IMR-90 (cell line): ENCODE results near the gene HCFC1R1.
A peak's percentile ranks its signal among the peaks of the same experiment; 100 is the strongest.

Source experiments
- BHLHE40 ChIP-seq: fragments of 150-350 bp; IDR thresholded peaks from 2 replicates; pipeline ENCODE4 v1.6.1; 2016; ENCODE audit warnings: mild to moderate bottlenecking, low read depth, low read length
- CEBPB ChIP-seq: IDR thresholded peaks from 2 replicates; pipeline ENCODE4 v1.6.1; 2012; ENCODE audit warnings: low read depth, low read length, improper control_type of control experiment
- CHD1 ChIP-seq: IDR thresholded peaks from 2 replicates; pipeline ENCODE4 v1.6.1; 2012; ENCODE audit warnings: low read depth, low read length, improper control_type of control experiment
- CTCF ChIP-seq: conservative IDR thresholded peaks from 2 replicates; pipeline ENCODE4 v1.5.1; 2012; ENCODE audit warnings: mild to moderate bottlenecking, low read depth, low read length, improper control_type of control experiment
- FOS ChIP-seq: fragments of 150-350 bp; IDR thresholded peaks from 2 replicates; pipeline ENCODE4 v1.6.1; 2016; ENCODE audit warnings: low read depth, low read length
- MAZ ChIP-seq: IDR thresholded peaks from 2 replicates; pipeline ENCODE4 v1.6.1; 2012; ENCODE audit warnings: low read depth, mild to moderate bottlenecking, low read length, improper control_type of control experiment, moderate library complexity, borderline replicate concordance
- MXI1 ChIP-seq: IDR thresholded peaks from 2 replicates; pipeline ENCODE4 v1.6.1; 2012; ENCODE audit warnings: low read depth, mild to moderate bottlenecking, low read length, moderate library complexity, borderline replicate concordance
- POLR2A ChIP-seq: IDR thresholded peaks from 2 replicates; pipeline ENCODE4 v1.6.1; 2012; ENCODE audit warnings: mild to moderate bottlenecking, low read depth, low read length
- RAD21 ChIP-seq: IDR thresholded peaks from 2 replicates; pipeline ENCODE4 v1.6.1; 2012; ENCODE audit warnings: low read length, improper control_type of control experiment
- RCOR1 ChIP-seq: IDR thresholded peaks from 2 replicates; pipeline ENCODE4 v1.6.1; 2012; ENCODE audit warnings: mild to moderate bottlenecking, low read length, improper control_type of control experiment; ENCODE audit not compliant: insufficient replicate concordance
- RFX5 ChIP-seq: IDR thresholded peaks from 2 replicates; pipeline ENCODE4 v1.8.0; 2012; ENCODE audit warnings: low read depth, mild to moderate bottlenecking, low read length, moderate library complexity
- SMC3 ChIP-seq: fragments of 150-350 bp; IDR thresholded peaks from 2 replicates; pipeline ENCODE4 v1.6.1; 2016; ENCODE audit warnings: low read depth, mild to moderate bottlenecking, antibody characterized with exemption, low read length, moderate library complexity
- USF2 ChIP-seq: fragments of 150-350 bp; IDR thresholded peaks from 2 replicates; pipeline ENCODE4 v1.6.1; 2017; ENCODE audit warnings: mild to moderate bottlenecking, antibody characterized with exemption, low read length, low read depth

GRCh38 chr16:3059041-3059722, 35.4 kb upstream of the HCFC1R1 start:
- TF ChIP-seq CTCF (peak; percentile 94), POLR2A (peak; percentile 39; the same call in 1 of the 2 replicates), BHLHE40 (no peak), RAD21 (peak; percentile 86), RFX5 (no peak), FOS (no peak), CEBPB (no peak), SMC3 (peak; percentile 84), MAZ (peak; percentile 98), CHD1 (0 out of 2 replicates have a peak, but pooled peaks have one; percentile 56), USF2 (no peak), MXI1 (0 out of 2 replicates have a peak, but pooled peaks have one; percentile 45), RCOR1 (no peak)
